Adrenal gland (tissue), 5 donors: ENCODE results near the gene FAM110D.

Experiments
- CTCF ChIP-seq, 6 experiments: fragments of 450-650 bp in 4 of 6; fragments of 200-600 bp in 2 of 6; sonication (generic) in 1 of 6; IDR thresholded peaks; 1 replicate in 5 of 6; 2 replicates in 1 of 6; pipeline versions ENCODE4 v1.5.1 to v1.8.0; 2016 to 2021; ENCODE audit warnings: antibody characterized with exemption in 6 of 6, mild to moderate bottlenecking in 2 of 6, moderate library complexity in 1 of 6
- POLR2A ChIP-seq, 2 donors: fragments of 450-650 bp; IDR thresholded peaks; one replicate each; pipeline ENCODE4 v1.6.1; 2017; ENCODE audit warnings: antibody characterized with exemption in 2 of 2, mild to moderate bottlenecking in 2 of 2, moderate library complexity in 1 of 2
- donor health status: DM: no; HTN: no; CAD: no.

GRCh38 chr1:26125946-26126320 is 32.9 kb upstream of the FAM110D start:
- TF ChIP-seq CTCF (IDR thresholded peaks at IDR 0.05) (no peak), POLR2A (IDR thresholded peaks at IDR 0.05) (no peak)
